GM12878 (cell line): ENCODE measurements around the gene LSP1.

Experiments
- PBX3 ChIP-seq: IDR thresholded peaks from 2 replicates; pipeline ENCODE4 v1.6.1; 2011; ENCODE audit warnings: mild to moderate bottlenecking, low read depth, low read length, moderate library complexity; ENCODE audit not compliant: insufficient replicate concordance
- ZBTB11 ChIP-seq: fragments of 450-650 bp; formaldehyde crosslinking; IDR thresholded peaks from 2 replicates; pipeline ENCODE4 v1.5.0; 2022; ENCODE audit warnings: mild to moderate bottlenecking, missing genetic modification characterization

GRCh38 chr11:1821562-1821961 lies 31.3 kb upstream of the LSP1 start:
- TF ChIP-seq ZBTB11 (no peak), PBX3 (no peak)
